Central memory CD8-positive, alpha-beta T cell (primary cell): ENCODE measurements around the gene CRYM.
"Not testable (repeated sequence)": the region's sequence is repeated elsewhere in the genome, so short reads cannot be mapped to it uniquely, and the experiment has no call there.

ENCODE experiments used
- ATAC-seq: fragments of 150-1000 bp; cut with Tn5 transposase; replicated peaks from 2 replicates; pipeline ENCODE4 v1.10.0; 2022; ENCODE audit warnings: mild to moderate bottlenecking, moderate FRiP score, moderate number of reproducible peaks; ENCODE audit not compliant: poor library complexity, severe bottlenecking; ENCODE audit errors: extremely low read depth
- DNase-seq, 2 donors: peaks; one replicate each; pipeline ENCODE4 v3.0.0; 2021; ENCODE audit warnings: low spot score in 2 of 2
- H3K27ac Mint-ChIP-seq: one replicate; pipeline ENCODE4 v1.8.0; 2022; ENCODE audit warnings: low read depth, mild to moderate bottlenecking, moderate library complexity, mixed read lengths
- H3K27me3 Mint-ChIP-seq: one replicate; pipeline ENCODE4 v1.8.0; 2022; ENCODE audit warnings: mixed read lengths
- H3K36me3 Mint-ChIP-seq: one replicate; pipeline ENCODE4 v1.8.0; 2022; ENCODE audit warnings: mild to moderate bottlenecking, moderate library complexity, mixed read lengths; ENCODE audit not compliant: insufficient read depth
- H3K4me1 Mint-ChIP-seq: one replicate; pipeline ENCODE4 v1.8.0; 2022; ENCODE audit warnings: mixed read lengths
- H3K4me3 Mint-ChIP-seq: one replicate; pipeline ENCODE4 v1.8.0; 2022; ENCODE audit warnings: mild to moderate bottlenecking, moderate library complexity, mixed read lengths
- H3K9me3 Mint-ChIP-seq: one replicate; pipeline ENCODE4 v1.8.0; 2022; ENCODE audit warnings: mixed read lengths

The CRYM gene

GRCh38 chr16:21277927-21278706, at the start of gene CRYM:
CRYM (minus strand) TSS chr16:21278290; CDS start chr16:21278251, 39 bp downstream.
- peaks cover 7% of the 10 kb centered on the region for H3K4me1 Mint-ChIP-seq
- H3K27ac Mint-ChIP-seq = no peak within 1 kb of the TSS
- H3K27me3 Mint-ChIP-seq = peaks cover 92% of the 10 kb centered on the region
- H3K4me3 Mint-ChIP-seq = no peak within 1 kb of the TSS
- no peak for DNase-seq
- H3K36me3 Mint-ChIP-seq = peaks cover 2% of the 10 kb centered on the region
- H3K9me3 Mint-ChIP-seq = no peaks in the 10 kb centered on the region
- no peak for ATAC-seq

GRCh38 chr16:21327046-21327445, 49.0 kb upstream of the CRYM start:
- Mint-ChIP-seq H3K27me3 (peaks cover 60% of the 10 kb centered on the region), H3K36me3 (peaks cover 3% of the 10 kb centered on the region), H3K4me1 (no peaks in the 10 kb centered on the region), H3K9me3 (peaks cover 5% of the 10 kb centered on the region), H3K4me3 (no peak overlapping the region), H3K27ac (no peak overlapping the region)
- no peak for ATAC-seq
- no peak for DNase-seq

GRCh38 chr16:21326459-21326858, 48.4 kb upstream of the CRYM start:
- Mint-ChIP-seq H3K36me3 (peaks cover 3% of the 10 kb centered on the region), H3K27ac (no peak overlapping the region), H3K27me3 (peaks cover 55% of the 10 kb centered on the region), H3K4me3 (no peak overlapping the region), H3K4me1 (no peaks in the 10 kb centered on the region), H3K9me3 (peaks cover 5% of the 10 kb centered on the region)
- ATAC-seq (no peak), DNase-seq (no peak)

GRCh38 chr16:21324267-21324666, 46.2 kb upstream of the CRYM start:
- no peak overlapping the region for H3K4me3 Mint-ChIP-seq
- H3K36me3 Mint-ChIP-seq = peaks cover 3% of the 10 kb centered on the region
- H3K27me3 Mint-ChIP-seq = peaks cover 76% of the 10 kb centered on the region
- H3K27ac Mint-ChIP-seq = no peak overlapping the region
- peaks cover 5% of the 10 kb centered on the region for H3K9me3 Mint-ChIP-seq
- DNase-seq (no peak), ATAC-seq (no peak)
- H3K4me1 Mint-ChIP-seq = no peaks in the 10 kb centered on the region

- not testable (repeated sequence) for H3K27ac Mint-ChIP-seq, H3K4me1 Mint-ChIP-seq, H3K4me3 Mint-ChIP-seq, H3K36me3 Mint-ChIP-seq, ATAC-seq, H3K9me3 Mint-ChIP-seq, DNase-seq
- H3K27me3 Mint-ChIP-seq = peaks cover 58% of the 10 kb centered on the region
Measured at GRCh38 chr16:21322251-21322650, 44.2 kb upstream of the CRYM start.

- H3K4me1 Mint-ChIP-seq = no peaks in the 10 kb centered on the region
- H3K27ac Mint-ChIP-seq = no peak overlapping the region
- DNase-seq = no peak
- peaks cover 57% of the 10 kb centered on the region for H3K27me3 Mint-ChIP-seq
- no peak for ATAC-seq
- no peaks in the 10 kb centered on the region for H3K9me3 Mint-ChIP-seq
- H3K36me3 Mint-ChIP-seq = peaks cover 3% of the 10 kb centered on the region
- no peak overlapping the region for H3K4me3 Mint-ChIP-seq
Measured at GRCh38 chr16:21321736-21322135, 43.6 kb upstream of the CRYM start.

- Mint-ChIP-seq H3K4me3 (no peak overlapping the region), H3K4me1 (no peaks in the 10 kb centered on the region), H3K36me3 (no peaks in the 10 kb centered on the region), H3K27ac (no peak overlapping the region), H3K27me3 (peaks cover 57% of the 10 kb centered on the region), H3K9me3 (no peaks in the 10 kb centered on the region)
- ATAC-seq (no peak), DNase-seq (no peak)
Measured at GRCh38 chr16:21314339-21314738, 36.2 kb upstream of the CRYM start.

GRCh38 chr16:21312863-21313372, 34.8 kb upstream of the CRYM start:
- peaks cover 67% of the 10 kb centered on the region for H3K27me3 Mint-ChIP-seq
- DNase-seq, H3K36me3 Mint-ChIP-seq, H3K4me3 Mint-ChIP-seq, H3K4me1 Mint-ChIP-seq, H3K9me3 Mint-ChIP-seq, H3K27ac Mint-ChIP-seq, ATAC-seq: not testable (repeated sequence)

- not testable (repeated sequence) for ATAC-seq, DNase-seq, H3K9me3 Mint-ChIP-seq, H3K27ac Mint-ChIP-seq, H3K36me3 Mint-ChIP-seq, H3K4me1 Mint-ChIP-seq, H3K4me3 Mint-ChIP-seq
- peaks cover 66% of the 10 kb centered on the region for H3K27me3 Mint-ChIP-seq
Measured at GRCh38 chr16:21312046-21312445, 34.0 kb upstream of the CRYM start.

GRCh38 chr16:21306712-21307111, 28.6 kb upstream of the CRYM start:
- not testable (repeated sequence) for H3K4me3 Mint-ChIP-seq, H3K9me3 Mint-ChIP-seq, H3K27ac Mint-ChIP-seq

GRCh38 chr16:21302898-21303528, 24.9 kb upstream of the CRYM start:
- Mint-ChIP-seq H3K4me3 (no peak overlapping the region), H3K27ac (no peak overlapping the region), H3K4me1 (peaks cover 23% of the 10 kb centered on the region), H3K9me3 (no peaks in the 10 kb centered on the region), H3K27me3 (peaks cover 58% of the 10 kb centered on the region), H3K36me3 (peaks cover 2% of the 10 kb centered on the region)
- DNase-seq (no peak), ATAC-seq (no peak)

More at GRCh38 chr16:21306712-21307111, 28.6 kb upstream of the CRYM start:
- not testable (repeated sequence) for ATAC-seq, H3K4me1 Mint-ChIP-seq, H3K36me3 Mint-ChIP-seq, DNase-seq
- peaks cover 64% of the 10 kb centered on the region for H3K27me3 Mint-ChIP-seq

- no peak for DNase-seq
- H3K27ac Mint-ChIP-seq = no peak overlapping the region
- peak overlapping the region; percentile 87 for H3K4me3 Mint-ChIP-seq
- peaks cover 23% of the 10 kb centered on the region for H3K4me1 Mint-ChIP-seq
- H3K36me3 Mint-ChIP-seq = peaks cover 2% of the 10 kb centered on the region
- peaks cover 63% of the 10 kb centered on the region for H3K27me3 Mint-ChIP-seq
- ATAC-seq = no peak
- H3K9me3 Mint-ChIP-seq = no peaks in the 10 kb centered on the region
Measured at GRCh38 chr16:21302454-21302853, 24.4 kb upstream of the CRYM start.

GRCh38 chr16:21301895-21302291, 23.8 kb upstream of the CRYM start:
- Mint-ChIP-seq H3K36me3 (peaks cover 2% of the 10 kb centered on the region), H3K4me1 (peaks cover 23% of the 10 kb centered on the region), H3K27ac (no peak overlapping the region), H3K27me3 (peaks cover 63% of the 10 kb centered on the region), H3K9me3 (no peaks in the 10 kb centered on the region), H3K4me3 (peak overlapping the region; percentile 87)
- ATAC-seq (no peak), DNase-seq (no peak)
